Astrocyte (in vitro differentiated cells and primary cell): ENCODE measurements around the gene R3HCC1L. TPM values are rescaled to one million over a fixed set of nuclear protein-coding genes. Genes with fewer than 3 reads are reported as not detected.

ENCODE experiments used
- DNase-seq: peaks from one replicate; pipeline ENCODE4 v3.0.0-alpha.2; 2010; ENCODE audit warnings: low read depth
- FAIRE-seq: peaks from 2 replicates; lab custom pipeline; 2011; peaks lifted over from hg19 to GRCh38; lab: Jason Lieb, UNC
- H2AFZ ChIP-seq: 2 replicates; pipeline ENCODE4 v1.6.0; 2012; ENCODE audit warnings: low read depth, low read length, inconsistent platforms
- H3K27ac ChIP-seq: 2 replicates; pipeline ENCODE4 v1.5.1; 2011; ENCODE audit warnings: low read depth, low read length, inconsistent platforms
- H3K27me3 ChIP-seq: 2 replicates; pipeline ENCODE4 v1.6.0; 2011; ENCODE audit warnings: low read length, inconsistent platforms; ENCODE audit not compliant: insufficient read depth
- H3K36me3 ChIP-seq: 2 replicates; pipeline ENCODE4 v1.5.1; 2011; ENCODE audit warnings: low read length, inconsistent platforms; ENCODE audit not compliant: insufficient read depth
- H3K4me1 ChIP-seq: 2 replicates; pipeline ENCODE4 v1.5.1; 2011; ENCODE audit warnings: low read length, inconsistent platforms; ENCODE audit not compliant: insufficient read depth
- H3K4me2 ChIP-seq: 2 replicates; pipeline ENCODE4 v1.6.0; 2012; ENCODE audit warnings: low read length, inconsistent platforms
- H3K4me3 ChIP-seq: 2 replicates; pipeline ENCODE4 v1.5.1; 2011; ENCODE audit warnings: low read depth, mild to moderate bottlenecking, low read length, inconsistent platforms; ENCODE audit not compliant: insufficient read depth
- H3K79me2 ChIP-seq: 2 replicates; pipeline ENCODE4 v1.6.0; 2012; ENCODE audit warnings: mild to moderate bottlenecking, low read length, inconsistent platforms; ENCODE audit not compliant: insufficient read depth
- H3K9ac ChIP-seq: 2 replicates; pipeline ENCODE4 v1.6.0; 2012; ENCODE audit warnings: mild to moderate bottlenecking, low read length, inconsistent platforms
- H3K9me3 ChIP-seq: 2 replicates; pipeline ENCODE4 v1.5.1; 2012; ENCODE audit warnings: low read depth, mild to moderate bottlenecking, low read length, inconsistent platforms; ENCODE audit not compliant: insufficient read depth
- H4K20me1 ChIP-seq: 2 replicates; pipeline ENCODE4 v1.6.0; 2012; ENCODE audit warnings: low read length, inconsistent platforms; ENCODE audit not compliant: insufficient read depth
- H3K27ac Mint-ChIP-seq: one replicate; pipeline ENCODE4 v1.8.0; 2021; ENCODE audit warnings: mild to moderate bottlenecking, mixed read lengths; ENCODE audit not compliant: unreplicated experiment
- H3K27me3 Mint-ChIP-seq: one replicate; pipeline ENCODE4 v1.8.0; 2021; ENCODE audit warnings: low read depth, mixed read lengths; ENCODE audit not compliant: unreplicated experiment
- H3K36me3 Mint-ChIP-seq: one replicate; pipeline ENCODE4 v1.8.0; 2021; ENCODE audit warnings: low read depth, mixed read lengths; ENCODE audit not compliant: unreplicated experiment
- H3K4me1 Mint-ChIP-seq: one replicate; pipeline ENCODE4 v1.8.0; 2021; ENCODE audit warnings: low read depth, mixed read lengths; ENCODE audit not compliant: unreplicated experiment
- H3K4me3 Mint-ChIP-seq: one replicate; pipeline ENCODE4 v1.8.0; 2021; ENCODE audit warnings: mild to moderate bottlenecking, moderate library complexity, mixed read lengths; ENCODE audit not compliant: unreplicated experiment
- H3K9me3 Mint-ChIP-seq: one replicate; pipeline ENCODE4 v1.8.0; 2021; ENCODE audit warnings: mild to moderate bottlenecking, mixed read lengths; ENCODE audit not compliant: unreplicated experiment
- CTCF ChIP-seq: IDR thresholded peaks from 2 replicates; pipeline ENCODE4 v1.5.1; 2011; ENCODE audit warnings: low read depth, mild to moderate bottlenecking, inconsistent platforms, low read length, moderate library complexity; ENCODE audit not compliant: insufficient read depth
- EZH2 ChIP-seq: IDR thresholded peaks from 2 replicates; pipeline ENCODE4 v1.6.1; 2012; ENCODE audit warnings: mild to moderate bottlenecking, low read length, inconsistent platforms; ENCODE audit not compliant: insufficient read depth
- total RNA-seq: library from RNA; stranded (reverse); gene quantifications from 2 replicates; pipeline ENCODE4 v1.2.1, GENCODE V29; 2021

R3HCC1L gene
- total RNA-seq, 1 donor from 2014 or later, result 19.9 TPM

- no peaks in the 10 kb centered on the region for H3K4me1 Mint-ChIP-seq
- H3K27me3 Mint-ChIP-seq, result no peaks in the 10 kb centered on the region
- no peak for DNase-seq
These were observed 97.0 kb downstream of the R3HCC1L start for GRCh38 chr10:98231417-98231816.

DNA sequence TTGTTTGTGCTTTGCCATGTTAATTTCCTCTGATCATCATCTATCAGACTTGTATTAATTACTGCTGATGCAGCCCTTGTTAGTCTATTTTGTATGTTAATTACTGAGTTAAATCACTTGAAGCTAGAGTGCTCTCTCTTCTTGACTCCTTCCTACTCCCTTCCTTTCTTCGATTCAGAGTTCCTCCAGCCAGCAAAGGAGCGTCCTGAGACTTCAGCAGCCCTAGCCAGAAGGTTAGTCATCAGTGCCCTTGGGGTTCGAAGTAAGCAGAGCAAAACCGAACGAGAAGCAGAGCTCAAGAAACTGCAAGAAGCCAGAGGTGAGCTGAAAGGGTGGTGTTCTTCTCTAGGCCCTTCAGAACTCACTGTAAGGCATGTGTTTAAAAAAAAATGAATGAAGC lies 101.4 kb downstream of the R3HCC1L start:
- Mint-ChIP-seq H3K4me3 (no peak overlapping the region), H3K27ac (no peak overlapping the region), H3K4me1 (no peaks in the 10 kb centered on the region), H3K9me3 (no peaks in the 10 kb centered on the region), H3K27me3 (no peaks in the 10 kb centered on the region), H3K36me3 (peaks cover 9% of the 10 kb centered on the region)
- Histone ChIP-seq H2AFZ (no peak overlapping the region), H3K27me3 (no peaks in the 10 kb centered on the region), H3K36me3 (peaks cover 8% of the 10 kb centered on the region), H3K27ac (no peak overlapping the region), H3K9ac (no peak overlapping the region), H3K9me3 (no peaks in the 10 kb centered on the region), H3K79me2 (no peaks in the 10 kb centered on the region), H3K4me3 (no peak overlapping the region), H3K4me2 (no peak overlapping the region), H4K20me1 (no peaks in the 10 kb centered on the region), H3K4me1 (no peaks in the 10 kb centered on the region)
- FAIRE-seq (peak; percentile 59), DNase-seq (no peak)
- TF ChIP-seq EZH2 (no peak), CTCF (no peak)

More at GRCh38 chr10:98231417-98231816, 97.0 kb downstream of the R3HCC1L start:
- Histone ChIP-seq H3K79me2 (peaks cover 2% of the 10 kb centered on the region), H3K27me3 (no peaks in the 10 kb centered on the region), H4K20me1 (no peaks in the 10 kb centered on the region), H3K9me3 (no peaks in the 10 kb centered on the region), H3K36me3 (peaks cover 4% of the 10 kb centered on the region), H3K9ac (no peak overlapping the region), H3K4me3 (no peak overlapping the region), H3K4me1 (no peaks in the 10 kb centered on the region), H2AFZ (no peak overlapping the region), H3K27ac (no peak overlapping the region), H3K4me2 (no peak overlapping the region)
- Mint-ChIP-seq H3K9me3 (peaks cover 11% of the 10 kb centered on the region), H3K27ac (no peak overlapping the region), H3K4me3 (no peak overlapping the region), H3K36me3 (peaks cover 15% of the 10 kb centered on the region)
- peak; percentile 47 for FAIRE-seq
- TF ChIP-seq EZH2, result no peak
- TF ChIP-seq CTCF, result no peak

DNA sequence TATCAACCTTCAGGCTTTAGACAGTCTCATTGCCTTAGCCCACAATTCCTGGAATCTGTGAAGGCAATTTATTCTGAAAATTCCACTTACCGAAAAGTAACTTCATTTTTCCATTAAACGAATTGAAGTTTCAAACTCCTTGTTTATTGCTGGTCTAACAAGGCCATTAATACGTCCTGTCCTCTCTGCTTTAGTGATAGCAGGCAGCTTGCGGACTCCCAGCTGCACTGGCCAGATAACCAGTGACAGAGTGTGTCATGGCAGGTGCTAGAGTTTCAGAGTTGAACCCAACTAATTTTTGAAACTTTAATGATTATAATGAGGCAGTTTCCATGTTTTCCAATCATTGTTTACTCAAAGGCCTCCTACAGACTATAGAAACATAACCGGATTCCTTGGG lies 102.4 kb downstream of the R3HCC1L start:
- Histone ChIP-seq H3K4me3 (no peak overlapping the region), H4K20me1 (no peaks in the 10 kb centered on the region), H3K36me3 (peaks cover 8% of the 10 kb centered on the region), H2AFZ (no peak overlapping the region), H3K4me2 (no peak overlapping the region), H3K79me2 (no peaks in the 10 kb centered on the region), H3K27me3 (no peaks in the 10 kb centered on the region), H3K27ac (no peak overlapping the region), H3K9me3 (no peaks in the 10 kb centered on the region), H3K4me1 (no peaks in the 10 kb centered on the region), H3K9ac (no peak overlapping the region)
- no peak for DNase-seq
- Mint-ChIP-seq H3K4me3 (no peak overlapping the region), H3K4me1 (no peaks in the 10 kb centered on the region), H3K9me3 (no peaks in the 10 kb centered on the region), H3K27ac (no peak overlapping the region), H3K27me3 (no peaks in the 10 kb centered on the region), H3K36me3 (peaks cover 3% of the 10 kb centered on the region)
- TF ChIP-seq EZH2 (no peak), CTCF (no peak)
- no peak for FAIRE-seq
